GM23338 (cell line): Measurements from ENCODE around the gene ACOT8. TPM values are rescaled to one million over a fixed set of nuclear protein-coding genes. Genes with fewer than 3 reads are reported as not detected.

ENCODE experiments used
- ATAC-seq: fragments of 200-7000 bp; cut with Tn5 transposase; 3 replicates; pipeline ENCODE4 v1.9.1; 2020
- DNase-seq: peaks from one replicate; pipeline ENCODE4 v3.0.0-alpha.2; 2015; ENCODE audit warnings: low spot score
- H2AFZ ChIP-seq: fragments of 200-600 bp; sonication (generic); 2 replicates; pipeline ENCODE4 v1.8.0; 2016; ENCODE audit warnings: antibody characterized with exemption, mild to moderate bottlenecking, moderate library complexity
- H3F3A ChIP-seq: fragments of 200-600 bp; sonication (generic); replicated peaks from 2 replicates; pipeline ENCODE4 v1.8.0; 2017; ENCODE audit warnings: antibody characterized with exemption, mixed run types, low read depth
- H3K27ac ChIP-seq: fragments of 200-600 bp; sonication (generic); 2 replicates; pipeline ENCODE4 v1.6.1; 2016; ENCODE audit warnings: low read depth
- H3K27me3 ChIP-seq: fragments of 200-600 bp; sonication (generic); 2 replicates; pipeline ENCODE4 v1.8.0; 2016; ENCODE audit warnings: mild to moderate bottlenecking, mixed run types, moderate library complexity; ENCODE audit not compliant: insufficient read depth
- H3K36me3 ChIP-seq: fragments of 200-600 bp; sonication (generic); 2 replicates; pipeline ENCODE4 v1.8.0; 2016; ENCODE audit warnings: mild to moderate bottlenecking; ENCODE audit not compliant: insufficient read depth
- H3K4me1 ChIP-seq: fragments of 200-600 bp; sonication (generic); 2 replicates; pipeline ENCODE4 v1.8.0; 2016; ENCODE audit warnings: mild to moderate bottlenecking, moderate library complexity; ENCODE audit not compliant: insufficient read depth
- H3K4me2 ChIP-seq: fragments of 200-600 bp; sonication (generic); 2 replicates; pipeline ENCODE4 v1.7.1; 2017; ENCODE audit warnings: mixed run types
- H3K4me3 ChIP-seq: fragments of 200-600 bp; sonication (generic); 2 replicates; pipeline ENCODE4 v1.6.1; 2016; ENCODE audit warnings: mixed run types
- H3K79me2 ChIP-seq: fragments of 200-600 bp; sonication (generic); replicated peaks from 2 replicates; pipeline ENCODE4 v1.8.0; 2017; ENCODE audit warnings: mild to moderate bottlenecking; ENCODE audit not compliant: insufficient read depth
- H3K9me2 ChIP-seq: fragments of 200-600 bp; sonication (generic); 2 replicates; pipeline ENCODE4 v1.8.0; 2017; ENCODE audit not compliant: insufficient read depth
- H4K20me1 ChIP-seq: fragments of 200-600 bp; sonication (generic); replicated peaks from 2 replicates; pipeline ENCODE4 v1.8.0; 2017; ENCODE audit warnings: mild to moderate bottlenecking; ENCODE audit not compliant: insufficient read depth
- H3K27ac Mint-ChIP-seq: 2 replicates; pipeline ENCODE4 v1.8.0; 2020; ENCODE audit warnings: inconsistent platforms, mild to moderate bottlenecking, moderate library complexity, mixed read lengths
- H3K27me3 Mint-ChIP-seq: 3 replicates; pipeline ENCODE4 v1.8.0; 2022; ENCODE audit warnings: low read depth, mild to moderate bottlenecking, moderate library complexity, mixed read lengths, inconsistent platforms; ENCODE audit not compliant: insufficient read depth, poor library complexity
- H3K36me3 Mint-ChIP-seq: 3 replicates; pipeline ENCODE4 v1.8.0; 2021; ENCODE audit warnings: low read depth, mild to moderate bottlenecking, inconsistent platforms, moderate library complexity, mixed read lengths
- H3K4me1 Mint-ChIP-seq: 3 replicates; pipeline ENCODE4 v1.8.0; 2020; ENCODE audit warnings: mild to moderate bottlenecking, inconsistent platforms, mixed read lengths
- H3K4me3 Mint-ChIP-seq: 3 replicates; pipeline ENCODE4 v1.8.0; 2021; ENCODE audit warnings: moderate library complexity, mild to moderate bottlenecking, inconsistent platforms, mixed read lengths
- H3K9me3 Mint-ChIP-seq: 3 replicates; pipeline ENCODE4 v1.8.0; 2020; ENCODE audit warnings: moderate library complexity, mild to moderate bottlenecking, inconsistent platforms, mixed read lengths
- JUNB ChIP-seq: IDR thresholded peaks from one replicate; pipeline ENCODE4 v1.6.1; 2016; ENCODE audit warnings: antibody characterized with exemption; ENCODE audit not compliant: unreplicated experiment
- NANOG ChIP-seq: IDR thresholded peaks from 2 replicates; pipeline ENCODE4 v1.6.1; 2016; ENCODE audit warnings: antibody characterized with exemption, borderline replicate concordance
- POLR2AphosphoS5 ChIP-seq: IDR thresholded peaks from 2 replicates; pipeline ENCODE4 v1.6.1; 2016; ENCODE audit warnings: antibody characterized with exemption, low read depth
- polyA plus RNA-seq: library from polyadenylated mRNA; unstranded; fragments of >200 nt; fragmentation: Nextera tagmentation; extraction: Ambion mirVana; gene quantifications from 2 replicates; pipeline ENCODE4 v1.2.1, GENCODE V29; 2016
- total RNA-seq: library from RNA; depleted of rRNA; stranded (reverse); fragments of >200 nt; shearing (Covaris generic); gene quantifications from 2 replicates; pipeline ENCODE4 v1.2.3, GENCODE V29; 2014
- TF ChIP-seq, protein P1 (sequence below), 2 experiments: fragments of 200-600 bp in 1 of 2; sonication (generic) in 1 of 2; conservative IDR thresholded peaks; 2 replicates each; pipeline versions ENCODE4 v1.5.1 to v1.6.1; 2016 to 2017; ENCODE audit warnings: antibody characterized with exemption in 2 of 2, low read depth in 2 of 2, mild to moderate bottlenecking in 2 of 2, moderate library complexity in 1 of 2
- TF ChIP-seq, protein P2 (sequence below): fragments of 250-450 bp; sonication (Bioruptor Pico); IDR thresholded peaks from 2 replicates; pipeline ENCODE4 v1.5.0; 2020; ENCODE audit warnings: mild to moderate bottlenecking, moderate library complexity
- TF ChIP-seq, protein P3 (sequence below): IDR thresholded peaks from one replicate; pipeline ENCODE4 v1.6.1; 2018; ENCODE audit warnings: antibody characterized with exemption; ENCODE audit not compliant: unreplicated experiment
- TF ChIP-seq, protein P4 (sequence below): IDR thresholded peaks from 2 replicates; pipeline ENCODE4 v1.6.1; 2016; ENCODE audit warnings: antibody characterized with exemption

Gene ACOT8
- total and polyA plus RNA-seq, 2 experiments from 2014 or later = 42.0 to 75.2 TPM

DNA sequence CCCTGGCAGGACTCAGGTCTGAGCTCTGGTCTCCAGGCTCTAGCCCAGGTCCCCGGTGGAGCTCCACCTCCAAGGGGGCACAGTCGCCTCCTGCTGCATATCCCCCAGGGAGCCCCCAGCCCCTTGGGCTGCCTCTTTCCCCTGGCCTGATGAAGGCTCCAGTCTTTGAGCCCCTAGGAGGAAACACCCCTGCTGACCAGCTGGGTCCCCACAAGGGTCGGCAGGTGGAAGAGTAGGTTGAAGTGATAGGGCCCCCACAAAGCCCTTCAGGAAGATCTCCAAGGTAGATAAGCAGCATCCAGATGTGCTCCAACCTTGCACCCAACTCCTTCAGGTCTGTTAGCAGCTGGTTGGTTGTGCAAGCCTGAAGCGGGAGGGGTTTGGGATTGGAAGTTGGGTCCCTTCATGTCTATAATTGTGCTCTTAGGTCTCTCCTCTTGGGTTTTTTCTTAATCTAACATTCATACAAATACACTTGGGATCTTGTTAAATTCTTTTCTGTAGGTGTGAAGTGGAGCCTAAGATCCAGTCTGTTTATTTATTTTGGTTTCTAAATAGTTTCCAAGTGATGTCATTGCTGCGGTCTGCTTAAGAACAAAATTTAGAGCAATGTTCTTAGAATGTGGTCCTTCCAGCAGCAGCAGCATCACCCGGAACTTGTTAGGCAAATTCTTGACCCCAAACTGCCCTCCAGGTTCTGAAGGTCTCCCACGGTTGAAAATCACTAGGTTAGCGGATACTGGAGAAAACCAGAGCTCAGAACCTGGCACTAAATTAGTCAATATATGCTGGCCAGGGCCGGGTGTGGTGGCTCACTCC is 39.6 kb downstream of the ACOT8 start:
- H3K4me3 Mint-ChIP-seq = no peak overlapping the region
- no peaks in the 10 kb centered on the region; the same call in 2 of the 3 replicates for H3K9me3 Mint-ChIP-seq
- TF ChIP-seq POLR2AphosphoS5 = peak; percentile 26; the same call in 1 of the 2 replicates
- TF ChIP-seq, protein P1, sequence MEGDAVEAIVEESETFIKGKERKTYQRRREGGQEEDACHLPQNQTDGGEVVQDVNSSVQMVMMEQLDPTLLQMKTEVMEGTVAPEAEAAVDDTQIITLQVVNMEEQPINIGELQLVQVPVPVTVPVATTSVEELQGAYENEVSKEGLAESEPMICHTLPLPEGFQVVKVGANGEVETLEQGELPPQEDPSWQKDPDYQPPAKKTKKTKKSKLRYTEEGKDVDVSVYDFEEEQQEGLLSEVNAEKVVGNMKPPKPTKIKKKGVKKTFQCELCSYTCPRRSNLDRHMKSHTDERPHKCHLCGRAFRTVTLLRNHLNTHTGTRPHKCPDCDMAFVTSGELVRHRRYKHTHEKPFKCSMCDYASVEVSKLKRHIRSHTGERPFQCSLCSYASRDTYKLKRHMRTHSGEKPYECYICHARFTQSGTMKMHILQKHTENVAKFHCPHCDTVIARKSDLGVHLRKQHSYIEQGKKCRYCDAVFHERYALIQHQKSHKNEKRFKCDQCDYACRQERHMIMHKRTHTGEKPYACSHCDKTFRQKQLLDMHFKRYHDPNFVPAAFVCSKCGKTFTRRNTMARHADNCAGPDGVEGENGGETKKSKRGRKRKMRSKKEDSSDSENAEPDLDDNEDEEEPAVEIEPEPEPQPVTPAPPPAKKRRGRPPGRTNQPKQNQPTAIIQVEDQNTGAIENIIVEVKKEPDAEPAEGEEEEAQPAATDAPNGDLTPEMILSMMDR (conservative IDR thresholded peaks at IDR 0.05; ENCODE audit: low read depth in 2 of 2) = no peak
- H3K4me1 Mint-ChIP-seq = peaks cover 22% of the 10 kb centered on the region
- peaks cover 49% of the 10 kb centered on the region for H3K36me3 Mint-ChIP-seq
- Histone ChIP-seq H3K4me3 (no peak overlapping the region), H2AFZ (no peak overlapping the region), H3K4me2 (no peak overlapping the region), H3K27ac (peak overlapping the region; percentile 90), H3K79me2 (peaks cover 25% of the 10 kb centered on the region), H3K27me3 (no peaks in the 10 kb centered on the region), H3K4me1 (peaks cover 20% of the 10 kb centered on the region), H3F3A (peaks cover 42% of the 10 kb centered on the region), H4K20me1 (peaks cover 12% of the 10 kb centered on the region), H3K36me3 (peaks cover 26% of the 10 kb centered on the region), H3K9me2 (no peaks in the 10 kb centered on the region)
- ATAC-seq = no peak
- peaks cover 10% of the 10 kb centered on the region for H3K27me3 Mint-ChIP-seq
- no peak for DNase-seq
- 0 out of 2 replicates have a peak overlapping the region, but pooled peaks have one; percentile 29 for H3K27ac Mint-ChIP-seq

DNA sequence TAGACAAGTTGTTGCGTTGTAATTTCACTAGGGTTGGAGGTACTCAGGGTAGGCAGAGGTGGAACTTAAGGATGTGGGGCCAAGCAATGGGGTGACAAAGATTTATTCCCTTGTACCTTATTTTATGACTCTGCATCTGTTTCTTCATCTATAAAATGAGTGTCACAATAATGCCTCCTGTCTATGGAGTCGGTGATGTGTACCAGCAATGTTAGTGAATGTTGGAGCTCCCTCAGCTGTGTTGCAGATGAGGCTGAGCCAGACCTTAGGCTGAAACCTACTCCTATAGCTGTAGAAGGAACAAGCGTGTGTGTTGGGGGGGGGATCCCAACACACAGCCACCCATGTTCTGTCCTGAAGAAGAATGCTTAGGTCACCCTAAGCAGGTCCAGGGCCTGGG is 40.2 kb downstream of the ACOT8 start:
- H3K27me3 ChIP-seq = no peaks in the 10 kb centered on the region
- H3K4me2 ChIP-seq = no peak overlapping the region
- no peaks in the 10 kb centered on the region for H3K9me2 ChIP-seq
- peaks cover 10% of the 10 kb centered on the region for H3K27me3 Mint-ChIP-seq
- peaks cover 26% of the 10 kb centered on the region for H3K79me2 ChIP-seq
- H4K20me1 ChIP-seq = peaks cover 12% of the 10 kb centered on the region
- peaks cover 41% of the 10 kb centered on the region for H3F3A ChIP-seq
- no peak overlapping the region for H2AFZ ChIP-seq
- H3K27ac ChIP-seq = peak overlapping the region; percentile 90
- H3K36me3 ChIP-seq = peaks cover 26% of the 10 kb centered on the region
- ATAC-seq (no peak), DNase-seq (no peak)
- H3K4me1 Mint-ChIP-seq = peaks cover 19% of the 10 kb centered on the region
- no peak overlapping the region for H3K27ac Mint-ChIP-seq
- no peaks in the 10 kb centered on the region; the same call in 2 of the 3 replicates for H3K9me3 Mint-ChIP-seq
- H3K4me3 Mint-ChIP-seq = no peak overlapping the region; the same call in 2 of the 3 replicates
- H3K4me3 ChIP-seq = no peak overlapping the region
- peaks cover 52% of the 10 kb centered on the region for H3K36me3 Mint-ChIP-seq
- peaks cover 20% of the 10 kb centered on the region for H3K4me1 ChIP-seq
- TF ChIP-seq, protein P2, sequence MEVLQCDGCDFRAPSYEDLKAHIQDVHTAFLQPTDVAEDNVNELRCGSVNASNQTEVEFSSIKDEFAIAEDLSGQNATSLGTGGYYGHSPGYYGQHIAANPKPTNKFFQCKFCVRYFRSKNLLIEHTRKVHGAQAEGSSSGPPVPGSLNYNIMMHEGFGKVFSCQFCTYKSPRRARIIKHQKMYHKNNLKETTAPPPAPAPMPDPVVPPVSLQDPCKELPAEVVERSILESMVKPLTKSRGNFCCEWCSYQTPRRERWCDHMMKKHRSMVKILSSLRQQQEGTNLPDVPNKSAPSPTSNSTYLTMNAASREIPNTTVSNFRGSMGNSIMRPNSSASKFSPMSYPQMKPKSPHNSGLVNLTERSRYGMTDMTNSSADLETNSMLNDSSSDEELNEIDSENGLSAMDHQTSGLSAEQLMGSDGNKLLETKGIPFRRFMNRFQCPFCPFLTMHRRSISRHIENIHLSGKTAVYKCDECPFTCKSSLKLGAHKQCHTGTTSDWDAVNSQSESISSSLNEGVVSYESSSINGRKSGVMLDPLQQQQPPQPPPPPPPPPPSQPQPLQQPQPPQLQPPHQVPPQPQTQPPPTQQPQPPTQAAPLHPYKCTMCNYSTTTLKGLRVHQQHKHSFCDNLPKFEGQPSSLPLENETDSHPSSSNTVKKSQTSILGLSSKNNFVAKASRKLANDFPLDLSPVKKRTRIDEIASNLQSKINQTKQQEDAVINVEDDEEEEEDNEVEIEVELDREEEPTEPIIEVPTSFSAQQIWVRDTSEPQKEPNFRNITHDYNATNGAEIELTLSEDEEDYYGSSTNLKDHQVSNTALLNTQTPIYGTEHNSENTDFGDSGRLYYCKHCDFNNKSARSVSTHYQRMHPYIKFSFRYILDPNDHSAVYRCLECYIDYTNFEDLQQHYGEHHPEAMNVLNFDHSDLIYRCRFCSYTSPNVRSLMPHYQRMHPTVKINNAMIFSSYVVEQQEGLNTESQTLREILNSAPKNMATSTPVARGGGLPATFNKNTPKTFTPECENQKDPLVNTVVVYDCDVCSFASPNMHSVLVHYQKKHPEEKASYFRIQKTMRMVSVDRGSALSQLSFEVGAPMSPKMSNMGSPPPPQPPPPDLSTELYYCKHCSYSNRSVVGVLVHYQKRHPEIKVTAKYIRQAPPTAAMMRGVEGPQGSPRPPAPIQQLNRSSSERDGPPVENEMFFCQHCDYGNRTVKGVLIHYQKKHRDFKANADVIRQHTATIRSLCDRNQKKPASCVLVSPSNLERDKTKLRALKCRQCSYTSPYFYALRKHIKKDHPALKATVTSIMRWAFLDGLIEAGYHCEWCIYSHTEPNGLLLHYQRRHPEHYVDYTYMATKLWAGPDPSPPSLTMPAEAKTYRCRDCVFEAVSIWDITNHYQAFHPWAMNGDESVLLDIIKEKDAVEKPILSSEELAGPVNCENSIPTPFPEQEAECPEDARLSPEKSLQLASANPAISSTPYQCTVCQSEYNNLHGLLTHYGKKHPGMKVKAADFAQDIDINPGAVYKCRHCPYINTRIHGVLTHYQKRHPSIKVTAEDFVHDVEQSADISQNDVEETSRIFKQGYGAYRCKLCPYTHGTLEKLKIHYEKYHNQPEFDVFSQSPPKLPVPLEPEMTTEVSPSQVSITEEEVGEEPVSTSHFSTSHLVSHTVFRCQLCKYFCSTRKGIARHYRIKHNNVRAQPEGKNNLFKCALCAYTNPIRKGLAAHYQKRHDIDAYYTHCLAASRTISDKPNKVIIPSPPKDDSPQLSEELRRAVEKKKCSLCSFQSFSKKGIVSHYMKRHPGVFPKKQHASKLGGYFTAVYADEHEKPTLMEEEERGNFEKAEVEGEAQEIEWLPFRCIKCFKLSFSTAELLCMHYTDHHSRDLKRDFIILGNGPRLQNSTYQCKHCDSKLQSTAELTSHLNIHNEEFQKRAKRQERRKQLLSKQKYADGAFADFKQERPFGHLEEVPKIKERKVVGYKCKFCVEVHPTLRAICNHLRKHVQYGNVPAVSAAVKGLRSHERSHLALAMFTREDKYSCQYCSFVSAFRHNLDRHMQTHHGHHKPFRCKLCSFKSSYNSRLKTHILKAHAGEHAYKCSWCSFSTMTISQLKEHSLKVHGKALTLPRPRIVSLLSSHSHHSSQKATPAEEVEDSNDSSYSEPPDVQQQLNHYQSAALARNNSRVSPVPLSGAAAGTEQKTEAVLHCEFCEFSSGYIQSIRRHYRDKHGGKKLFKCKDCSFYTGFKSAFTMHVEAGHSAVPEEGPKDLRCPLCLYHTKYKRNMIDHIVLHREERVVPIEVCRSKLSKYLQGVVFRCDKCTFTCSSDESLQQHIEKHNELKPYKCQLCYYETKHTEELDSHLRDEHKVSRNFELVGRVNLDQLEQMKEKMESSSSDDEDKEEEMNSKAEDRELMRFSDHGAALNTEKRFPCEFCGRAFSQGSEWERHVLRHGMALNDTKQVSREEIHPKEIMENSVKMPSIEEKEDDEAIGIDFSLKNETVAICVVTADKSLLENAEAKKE (CRISPR knock-in tag) = no peak
- TF ChIP-seq, protein P3, sequence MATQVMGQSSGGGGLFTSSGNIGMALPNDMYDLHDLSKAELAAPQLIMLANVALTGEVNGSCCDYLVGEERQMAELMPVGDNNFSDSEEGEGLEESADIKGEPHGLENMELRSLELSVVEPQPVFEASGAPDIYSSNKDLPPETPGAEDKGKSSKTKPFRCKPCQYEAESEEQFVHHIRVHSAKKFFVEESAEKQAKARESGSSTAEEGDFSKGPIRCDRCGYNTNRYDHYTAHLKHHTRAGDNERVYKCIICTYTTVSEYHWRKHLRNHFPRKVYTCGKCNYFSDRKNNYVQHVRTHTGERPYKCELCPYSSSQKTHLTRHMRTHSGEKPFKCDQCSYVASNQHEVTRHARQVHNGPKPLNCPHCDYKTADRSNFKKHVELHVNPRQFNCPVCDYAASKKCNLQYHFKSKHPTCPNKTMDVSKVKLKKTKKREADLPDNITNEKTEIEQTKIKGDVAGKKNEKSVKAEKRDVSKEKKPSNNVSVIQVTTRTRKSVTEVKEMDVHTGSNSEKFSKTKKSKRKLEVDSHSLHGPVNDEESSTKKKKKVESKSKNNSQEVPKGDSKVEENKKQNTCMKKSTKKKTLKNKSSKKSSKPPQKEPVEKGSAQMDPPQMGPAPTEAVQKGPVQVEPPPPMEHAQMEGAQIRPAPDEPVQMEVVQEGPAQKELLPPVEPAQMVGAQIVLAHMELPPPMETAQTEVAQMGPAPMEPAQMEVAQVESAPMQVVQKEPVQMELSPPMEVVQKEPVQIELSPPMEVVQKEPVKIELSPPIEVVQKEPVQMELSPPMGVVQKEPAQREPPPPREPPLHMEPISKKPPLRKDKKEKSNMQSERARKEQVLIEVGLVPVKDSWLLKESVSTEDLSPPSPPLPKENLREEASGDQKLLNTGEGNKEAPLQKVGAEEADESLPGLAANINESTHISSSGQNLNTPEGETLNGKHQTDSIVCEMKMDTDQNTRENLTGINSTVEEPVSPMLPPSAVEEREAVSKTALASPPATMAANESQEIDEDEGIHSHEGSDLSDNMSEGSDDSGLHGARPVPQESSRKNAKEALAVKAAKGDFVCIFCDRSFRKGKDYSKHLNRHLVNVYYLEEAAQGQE = no peak
- TF ChIP-seq, protein P4, sequence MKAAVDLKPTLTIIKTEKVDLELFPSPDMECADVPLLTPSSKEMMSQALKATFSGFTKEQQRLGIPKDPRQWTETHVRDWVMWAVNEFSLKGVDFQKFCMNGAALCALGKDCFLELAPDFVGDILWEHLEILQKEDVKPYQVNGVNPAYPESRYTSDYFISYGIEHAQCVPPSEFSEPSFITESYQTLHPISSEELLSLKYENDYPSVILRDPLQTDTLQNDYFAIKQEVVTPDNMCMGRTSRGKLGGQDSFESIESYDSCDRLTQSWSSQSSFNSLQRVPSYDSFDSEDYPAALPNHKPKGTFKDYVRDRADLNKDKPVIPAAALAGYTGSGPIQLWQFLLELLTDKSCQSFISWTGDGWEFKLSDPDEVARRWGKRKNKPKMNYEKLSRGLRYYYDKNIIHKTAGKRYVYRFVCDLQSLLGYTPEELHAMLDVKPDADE = no peak
- TF ChIP-seq NANOG = no peak
- no peak for TF ChIP-seq JUNB
